CD4-positive, CD25-positive, alpha-beta regulatory T cell (primary cell): ENCODE measurements around the gene ZSCAN31. TPM values are rescaled to one million over a fixed set of nuclear protein-coding genes. Genes with fewer than 3 reads are reported as not detected.

ENCODE experiments used
- ATAC-seq, 2 donors: fragments of 150-1000 bp; cut with Tn5 transposase; one replicate each; pipeline ENCODE4 v1.10.0; 2021; ENCODE audit warnings: low read depth in 2 of 2, moderate number of reproducible peaks in 2 of 2, moderate library complexity in 1 of 2
- DNase-seq, 3 donors: peaks; one replicate each; pipeline versions ENCODE4 v3.0.0 to v3.0.0-alpha.2; 2012 to 2022; ENCODE audit warnings: mixed read lengths in 1 of 3
- H3K27ac ChIP-seq: one replicate; pipeline ENCODE4 v1.7.0; 2013; ENCODE audit warnings: mild to moderate bottlenecking, low read length; ENCODE audit not compliant: insufficient read depth, poor library complexity, severe bottlenecking
- H3K27me3 ChIP-seq: one replicate; pipeline ENCODE4 v1.7.0; 2013; ENCODE audit warnings: low read length; ENCODE audit not compliant: control insufficient read depth, insufficient read depth
- H3K36me3 ChIP-seq: one replicate; pipeline ENCODE4 v1.7.0; 2013; ENCODE audit warnings: mild to moderate bottlenecking, low read length, moderate library complexity; ENCODE audit not compliant: control insufficient read depth, insufficient read depth
- H3K4me1 ChIP-seq: 2 replicates; pipeline ENCODE4 v1.7.0; 2013; ENCODE audit warnings: mild to moderate bottlenecking, low read length; ENCODE audit not compliant: insufficient read depth, control insufficient read depth, poor library complexity, severe bottlenecking
- H3K4me3 ChIP-seq: one replicate; pipeline ENCODE4 v1.7.0; 2013; ENCODE audit warnings: low read depth, mild to moderate bottlenecking, low read length, moderate library complexity
- H3K9me3 ChIP-seq, 2 experiments: 1 replicate in 1 of 2; 2 replicates in 1 of 2; pipeline ENCODE4 v1.7.0; 2013; ENCODE audit warnings: low read length in 2 of 2, mild to moderate bottlenecking in 1 of 2, moderate library complexity in 1 of 2; ENCODE audit not compliant: control insufficient read depth in 2 of 2
- H3K27ac Mint-ChIP-seq, 3 donors: one replicate each; pipeline ENCODE4 v1.8.0; 2020 to 2022; ENCODE audit warnings: mild to moderate bottlenecking in 3 of 3, mixed read lengths in 3 of 3, moderate library complexity in 2 of 3
- H3K27me3 Mint-ChIP-seq: one replicate; pipeline ENCODE4 v1.8.0; 2022; ENCODE audit warnings: mild to moderate bottlenecking, mixed read lengths
- H3K36me3 Mint-ChIP-seq: one replicate; pipeline ENCODE4 v1.8.0; 2020; ENCODE audit warnings: mixed read lengths
- H3K4me1 Mint-ChIP-seq, 4 donors: one replicate each; pipeline ENCODE4 v1.8.0; 2020 to 2022; ENCODE audit warnings: mixed read lengths in 4 of 4, mild to moderate bottlenecking in 1 of 4
- H3K4me3 Mint-ChIP-seq, 4 donors: one replicate each; pipeline ENCODE4 v1.8.0; 2020 to 2022; ENCODE audit warnings: mild to moderate bottlenecking in 4 of 4, mixed read lengths in 4 of 4, moderate library complexity in 3 of 4
- H3K9me3 Mint-ChIP-seq, 7 donors: one replicate each; pipeline ENCODE4 v1.8.0; 2020 to 2022; ENCODE audit warnings: mixed read lengths in 7 of 7, mild to moderate bottlenecking in 3 of 7, moderate library complexity in 2 of 7
- polyA plus RNA-seq, 4 donors: library from polyadenylated mRNA; unstranded; fragments of 300-500 nt; fragmentation: Illumina TruSeq; gene quantifications; one replicate each; pipeline ENCODE4 v1.2.3, GENCODE V29; 2021
- total RNA-seq: library from RNA; stranded (reverse); gene quantifications from one replicate; pipeline ENCODE4 v1.2.3, GENCODE V29; 2022

ZSCAN31 gene
- total and polyA plus RNA-seq, 5 donors from 2014 or later = 0.34 to 0.52 TPM; not detected in 3

DNA sequence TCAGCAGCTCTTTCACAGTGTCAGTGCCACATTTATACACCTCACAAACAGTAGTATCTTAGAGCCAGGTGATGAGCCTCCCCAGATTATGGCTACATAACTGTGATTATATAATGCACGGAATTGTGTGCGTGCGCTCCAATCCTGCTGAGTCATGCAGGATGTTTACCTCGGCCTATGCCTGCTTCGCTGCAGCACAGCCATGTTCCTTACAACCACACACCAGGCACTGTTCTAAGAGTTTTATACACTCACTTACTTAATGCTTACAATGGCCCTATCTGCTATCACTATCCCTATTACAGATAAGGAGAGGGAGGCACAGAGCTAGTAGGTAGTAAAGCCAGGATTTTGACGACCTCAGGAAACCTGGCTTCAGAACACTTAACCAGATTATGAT, 21.1 kb upstream of the ZSCAN31 start:
- no peak overlapping the region for H3K27ac ChIP-seq
- peak in 1 of 3 donors; percentile 13 for DNase-seq
- no peak overlapping the region for H3K4me3 ChIP-seq
- H3K9me3 ChIP-seq = no peaks in the 10 kb centered on the region
- no peak overlapping the region for H3K4me3 Mint-ChIP-seq
- peaks cover 13% of the 10 kb centered on the region for H3K4me1 ChIP-seq
- peaks cover 13% of the 10 kb centered on the region for H3K36me3 Mint-ChIP-seq
- H3K27ac Mint-ChIP-seq = no peak overlapping the region
- H3K27me3 Mint-ChIP-seq = no peaks in the 10 kb centered on the region
- peaks cover 3% of the 10 kb centered on the region for H3K36me3 ChIP-seq
- H3K9me3 Mint-ChIP-seq = no peaks in the 10 kb centered on the region
- H3K4me1 Mint-ChIP-seq = peaks cover 7 to 39% (median 17%) of the 10 kb centered on the region in 4 donors
- no peaks in the 10 kb centered on the region for H3K27me3 ChIP-seq
- ATAC-seq = no peak

DNA sequence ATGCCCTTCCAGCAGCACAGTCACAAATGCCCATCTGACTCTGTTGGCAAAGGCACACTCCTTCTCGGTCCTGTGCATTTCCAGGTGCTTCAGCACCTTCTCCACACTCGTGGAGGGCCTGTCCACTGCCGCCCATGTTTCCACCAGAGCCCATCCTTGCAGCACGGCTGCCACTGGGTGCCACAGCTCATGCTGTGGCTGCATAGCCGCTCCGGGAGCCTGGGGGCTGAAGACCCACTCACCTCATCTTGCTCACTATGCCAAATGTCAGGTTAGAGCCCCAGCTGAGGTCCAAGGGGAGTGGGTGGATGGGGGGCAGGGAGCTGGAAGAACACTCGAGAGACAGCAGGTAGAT, 20.7 kb upstream of the ZSCAN31 start:
- ATAC-seq (no peak), DNase-seq (no peak)
- Mint-ChIP-seq H3K36me3 (peaks cover 9% of the 10 kb centered on the region), H3K4me1 (peaks cover 7 to 43% (median 20%) of the 10 kb centered on the region in 4 donors), H3K27me3 (no peaks in the 10 kb centered on the region), H3K4me3 (peak overlapping the region in 1 of 4 donors; percentile 92), H3K9me3 (no peaks in the 10 kb centered on the region), H3K27ac (no peak overlapping the region)
- Histone ChIP-seq H3K4me3 (no peak overlapping the region), H3K27me3 (no peaks in the 10 kb centered on the region), H3K9me3 (no peaks in the 10 kb centered on the region), H3K4me1 (peaks cover 13% of the 10 kb centered on the region), H3K27ac (no peak overlapping the region), H3K36me3 (peaks cover 2% of the 10 kb centered on the region)

DNA sequence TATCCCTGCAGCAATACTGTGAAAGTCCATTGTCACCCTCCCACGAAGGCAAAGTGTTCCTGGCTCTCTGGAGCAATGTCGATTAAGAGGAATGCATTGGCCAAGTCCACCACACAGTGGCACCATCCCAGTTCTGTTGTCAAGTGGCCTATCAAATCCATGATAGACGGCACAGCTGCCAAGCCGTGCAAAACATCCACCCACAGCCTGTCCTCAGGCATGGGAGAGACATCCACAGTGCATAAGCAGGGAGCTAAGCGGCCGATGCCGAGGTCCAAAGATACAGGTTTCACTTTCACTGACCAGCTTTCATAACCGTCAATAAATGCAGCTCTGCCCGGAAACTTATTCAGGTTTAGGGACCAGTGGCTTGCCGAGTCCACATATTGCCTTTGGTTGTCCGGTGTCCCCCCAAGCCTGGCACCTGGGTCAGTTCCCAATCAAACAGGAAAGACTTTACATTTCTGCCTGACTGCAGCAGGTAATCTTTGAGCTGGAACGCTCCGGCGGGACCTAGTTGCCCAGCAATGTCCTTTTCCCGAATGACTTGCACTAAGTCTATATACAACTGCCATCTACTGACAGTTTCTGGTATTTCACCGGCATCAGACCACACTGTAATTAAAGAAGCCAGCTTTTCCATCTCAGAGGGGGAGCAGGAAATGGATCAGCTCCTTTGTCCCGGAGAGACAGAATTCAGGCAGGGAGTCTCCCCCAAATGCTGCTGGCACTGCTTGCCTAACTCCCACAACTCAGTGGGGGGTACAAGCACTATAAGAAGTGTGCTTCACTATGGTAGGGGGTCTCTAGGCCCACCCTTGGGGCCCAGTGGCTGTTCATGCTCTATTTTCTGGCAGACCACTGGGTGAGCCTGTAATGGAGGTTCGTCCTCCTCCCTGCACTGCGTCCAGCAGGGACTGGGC, 20.1 kb upstream of the ZSCAN31 start:
- Mint-ChIP-seq H3K4me3 (peak overlapping the region; percentile 75 to 92 (median 90)), H3K36me3 (peaks cover 9% of the 10 kb centered on the region), H3K9me3 (no peaks in the 10 kb centered on the region), H3K4me1 (peaks cover 8 to 49% (median 23%) of the 10 kb centered on the region in 4 donors), H3K27ac (peak overlapping the region in 2 of 3 donors; percentile 49 to 88), H3K27me3 (no peaks in the 10 kb centered on the region)
- DNase-seq (peak; percentile 46 to 84 (median 62)), ATAC-seq (peak; percentile 66 to 70)
- no peaks in the 10 kb centered on the region for H3K36me3 ChIP-seq
- no peaks in the 10 kb centered on the region for H3K9me3 ChIP-seq
- peak overlapping the region; percentile 80 for H3K4me3 ChIP-seq
- H3K27me3 ChIP-seq = no peaks in the 10 kb centered on the region
- no peak overlapping the region for H3K27ac ChIP-seq
- H3K4me1 ChIP-seq = peaks cover 13% of the 10 kb centered on the region

GRCh38 chr6:28354688-28355554, 19.0 kb upstream of the ZSCAN31 start:
- Histone ChIP-seq H3K36me3 (no peaks in the 10 kb centered on the region), H3K27me3 (no peaks in the 10 kb centered on the region), H3K4me1 (peaks cover 23% of the 10 kb centered on the region), H3K27ac (no peak overlapping the region), H3K9me3 (no peaks in the 10 kb centered on the region), H3K4me3 (no peak overlapping the region)
- Mint-ChIP-seq H3K4me3 (peak overlapping the region; percentile 51 to 92 (median 82)), H3K27ac (peak overlapping the region in 1 of 3 donors; percentile 49), H3K9me3 (no peaks in the 10 kb centered on the region), H3K4me1 (peaks cover 17 to 60% (median 31%) of the 10 kb centered on the region in 4 donors), H3K27me3 (peaks cover under 1% of the 10 kb centered on the region), H3K36me3 (peaks cover 9% of the 10 kb centered on the region)
- ATAC-seq = no peak
- no peak for DNase-seq

DNA sequence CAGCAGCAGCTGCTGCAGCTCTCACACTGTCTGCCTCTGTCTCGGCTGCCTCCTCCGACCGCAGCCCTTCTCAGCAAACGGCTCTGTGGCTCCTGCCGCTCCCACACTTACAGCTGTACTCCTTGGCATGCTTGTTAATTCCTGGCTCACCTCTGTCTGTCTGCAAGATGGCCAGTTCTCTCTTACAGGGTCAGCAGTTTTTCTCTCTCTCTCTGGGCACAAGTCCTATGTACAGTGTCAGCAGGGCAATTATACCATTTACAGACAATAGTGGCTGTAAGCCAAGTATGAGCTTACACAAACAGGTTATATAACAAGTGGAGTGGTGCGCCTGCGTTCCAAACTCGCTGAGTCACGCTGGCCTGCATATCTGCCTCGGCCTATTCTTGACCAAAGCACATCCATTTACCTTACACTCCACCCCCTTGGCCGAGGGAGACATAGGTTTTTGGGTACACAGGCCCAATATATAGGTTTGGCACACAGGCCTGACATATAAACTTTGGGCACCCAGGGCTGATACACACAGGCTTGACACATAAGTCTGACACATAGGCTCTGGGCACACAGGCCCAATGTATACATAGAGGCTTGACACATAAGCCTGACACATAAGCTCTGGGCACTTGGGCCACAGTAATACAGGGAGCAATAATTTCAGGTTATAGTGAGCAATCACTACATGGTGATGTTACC, 18.2 kb upstream of the ZSCAN31 start:
- Histone ChIP-seq H3K4me3 (no peak overlapping the region), H3K9me3 (no peaks in the 10 kb centered on the region), H3K27ac (no peak overlapping the region), H3K4me1 (peaks cover 29% of the 10 kb centered on the region), H3K36me3 (no peaks in the 10 kb centered on the region), H3K27me3 (peaks cover 3% of the 10 kb centered on the region)
- H3K4me3 Mint-ChIP-seq = peak overlapping the region in 1 of 4 donors; percentile 69
- DNase-seq (no peak), ATAC-seq (no peak)
- peak overlapping the region in 1 of 3 donors; percentile 13 for H3K27ac Mint-ChIP-seq
- peaks cover 23 to 66% (median 37%) of the 10 kb centered on the region in 4 donors for H3K4me1 Mint-ChIP-seq
- peaks cover 6% of the 10 kb centered on the region for H3K27me3 Mint-ChIP-seq
- no peaks in the 10 kb centered on the region for H3K9me3 Mint-ChIP-seq
- H3K36me3 Mint-ChIP-seq = peaks cover 6% of the 10 kb centered on the region

- peaks cover 5% of the 10 kb centered on the region for H3K27me3 ChIP-seq
- DNase-seq = no peak
- no peaks in the 10 kb centered on the region for H3K9me3 ChIP-seq
- peaks cover 23 to 66% (median 37%) of the 10 kb centered on the region in 4 donors for H3K4me1 Mint-ChIP-seq
- H3K27ac ChIP-seq = no peak overlapping the region
- H3K4me1 ChIP-seq = peaks cover 29% of the 10 kb centered on the region
- no peak for ATAC-seq
- peaks cover 5% of the 10 kb centered on the region for H3K36me3 Mint-ChIP-seq
- peak overlapping the region in 2 of 4 donors; percentile 15 to 69 for H3K4me3 Mint-ChIP-seq
- H3K9me3 Mint-ChIP-seq = no peaks in the 10 kb centered on the region
- no peak overlapping the region for H3K27ac Mint-ChIP-seq
- H3K4me3 ChIP-seq = no peak overlapping the region
- no peaks in the 10 kb centered on the region for H3K36me3 ChIP-seq
- H3K27me3 Mint-ChIP-seq = peaks cover 6% of the 10 kb centered on the region
Measured at GRCh38 chr6:28353356-28353755, 17.4 kb upstream of the ZSCAN31 start.

GRCh38 chr6:28351493-28351925, 15.6 kb upstream of the ZSCAN31 start:
- no peak for ATAC-seq
- Histone ChIP-seq H3K4me1 (peaks cover 29% of the 10 kb centered on the region), H3K36me3 (no peaks in the 10 kb centered on the region), H3K9me3 (no peaks in the 10 kb centered on the region), H3K4me3 (no peak overlapping the region), H3K27me3 (peaks cover 15% of the 10 kb centered on the region), H3K27ac (no peak overlapping the region)
- Mint-ChIP-seq H3K27ac (peak overlapping the region in 1 of 3 donors; percentile 47), H3K4me1 (peaks cover 23 to 66% (median 37%) of the 10 kb centered on the region in 4 donors), H3K27me3 (peaks cover 23% of the 10 kb centered on the region), H3K36me3 (peaks cover 5% of the 10 kb centered on the region), H3K9me3 (peaks cover 0 to 1% (median 0%) of the 10 kb centered on the region in 7 donors), H3K4me3 (peak overlapping the region; percentile 54 to 97 (median 78))
- no peak for DNase-seq
